HG02943 (cell line): ENCODE results near the gene PID1.
"Not testable (repeated sequence)": the region's sequence is repeated elsewhere in the genome, so short reads cannot be mapped to it uniquely, and the experiment has no call there.

ENCODE experiments used
- ATAC-seq: cut with Tn5 transposase; IDR thresholded peaks from one replicate; pipeline ENCODE4 v1.9.1; 2021; ENCODE audit warnings: mild to moderate bottlenecking, low read depth, moderate library complexity; ENCODE audit not compliant: unreplicated experiment

Gene PID1

DNA sequence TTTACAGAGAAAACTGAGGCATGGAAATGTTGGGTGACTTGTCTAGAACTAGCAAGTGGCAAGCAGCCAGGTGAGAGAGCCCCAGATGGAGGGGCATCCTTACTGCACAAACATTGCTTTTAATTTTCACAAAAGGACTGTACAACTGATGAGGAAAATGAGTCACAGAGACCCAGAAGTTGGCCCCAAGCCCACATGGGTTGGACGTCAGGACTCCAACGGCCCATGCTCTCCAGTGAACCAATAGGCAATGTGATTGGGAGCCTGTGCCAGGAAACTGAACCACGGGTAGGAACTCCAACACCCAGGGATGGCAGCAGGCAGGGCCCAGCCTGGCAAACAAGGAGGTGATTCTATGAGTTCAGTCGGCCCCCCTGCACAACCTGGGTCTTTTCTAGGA, 50.8 kb downstream of the PID1 start:
- ATAC-seq, result no peak

DNA sequence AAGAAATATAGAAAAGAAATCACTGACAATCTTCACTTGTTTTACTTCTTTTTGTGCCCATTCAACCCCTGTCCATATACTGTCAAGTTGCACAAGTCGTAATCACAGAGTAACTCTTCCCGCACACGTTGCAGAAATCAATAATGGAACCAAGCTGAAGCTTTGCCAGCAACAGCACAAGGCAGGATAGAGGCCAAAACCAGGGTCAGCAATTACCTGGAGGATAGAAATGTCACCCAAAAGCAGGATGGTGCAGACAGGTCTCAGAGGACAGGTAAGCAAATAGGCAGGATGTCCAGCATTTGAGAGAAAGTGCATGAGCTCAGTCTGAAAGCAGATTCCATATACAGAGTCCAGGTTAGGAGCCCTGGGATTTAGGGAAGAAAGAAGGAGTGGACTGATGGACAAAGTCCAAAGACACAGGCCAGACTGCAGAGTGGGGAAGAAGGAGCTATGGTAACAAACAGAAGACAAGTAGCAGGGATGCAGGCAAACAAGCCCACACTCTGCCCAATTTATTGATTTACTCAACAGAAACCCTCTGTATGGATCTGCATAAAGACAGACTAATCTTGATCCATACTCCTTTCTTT, 52.7 kb downstream of the PID1 start:
- ATAC-seq, result no peak

DNA sequence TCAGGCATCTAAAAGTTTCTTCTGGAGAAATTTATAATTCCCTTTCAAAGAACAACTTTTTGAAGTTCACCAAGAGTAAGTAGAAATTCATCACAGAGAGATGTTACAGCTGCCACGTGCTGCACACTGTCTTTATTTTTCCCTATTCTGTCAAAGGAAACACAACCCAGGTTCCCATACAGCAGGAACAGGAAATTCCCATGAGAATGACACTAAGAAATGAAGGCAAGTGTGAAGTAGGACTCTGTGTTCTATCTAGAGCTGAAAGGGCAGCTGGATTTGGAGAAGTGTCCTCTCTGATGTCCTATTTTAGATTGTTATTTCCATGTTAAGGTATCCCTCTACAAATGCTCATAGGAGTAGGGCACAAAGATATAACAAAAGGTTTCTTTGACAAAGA, 58.8 kb downstream of the PID1 start:
- no peak for ATAC-seq

GRCh38 chr2:229210641-229211040, 60.4 kb downstream of the PID1 start:
- no peak for ATAC-seq

- no peak for ATAC-seq
Observed at GRCh38 chr2:229206548-229206947, 64.5 kb downstream of the PID1 start.

DNA sequence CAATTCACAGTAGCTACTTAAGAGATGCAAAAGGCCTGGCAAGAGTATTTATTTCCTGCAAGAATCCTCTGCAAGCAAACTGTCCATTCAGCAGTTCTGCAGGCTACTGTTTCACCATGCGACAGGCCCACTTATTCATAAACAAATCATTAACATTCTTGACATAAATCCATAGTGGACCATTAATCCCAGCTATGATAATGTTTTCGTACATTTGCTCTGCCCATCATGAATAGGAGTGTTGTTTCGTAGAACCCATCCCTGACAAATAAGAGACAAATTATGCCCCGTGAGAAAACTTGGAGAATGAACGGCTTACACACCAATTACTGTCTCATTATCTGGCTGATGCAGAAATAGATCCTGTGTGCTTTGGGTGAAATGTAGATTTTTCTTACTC, 65.4 kb downstream of the PID1 start:
- no peak for ATAC-seq

- no peak for ATAC-seq
Observed at GRCh38 chr2:229202646-229203045, 68.4 kb downstream of the PID1 start.

DNA sequence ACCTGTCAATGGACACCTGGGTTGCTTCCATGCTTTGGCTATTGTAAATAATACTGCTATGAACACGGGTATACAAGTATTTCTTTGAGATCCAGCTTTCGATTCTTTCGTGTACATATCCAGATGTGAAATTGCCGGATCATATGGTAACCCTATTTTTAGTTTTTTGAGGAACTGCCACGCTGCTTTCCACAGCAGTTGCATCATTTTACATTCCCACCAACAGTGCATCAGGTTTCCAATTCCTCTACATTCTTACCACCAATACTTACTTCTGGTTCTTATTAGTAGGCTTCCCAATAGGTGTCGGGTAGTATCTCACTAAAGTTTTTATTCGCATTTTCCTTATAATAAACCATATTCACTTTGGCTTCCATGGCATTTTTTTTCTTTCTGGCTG, 69.6 kb downstream of the PID1 start:
- ATAC-seq, result no peak

GRCh38 chr2:229199267-229199666, 71.8 kb downstream of the PID1 start:
- ATAC-seq, result no peak

DNA sequence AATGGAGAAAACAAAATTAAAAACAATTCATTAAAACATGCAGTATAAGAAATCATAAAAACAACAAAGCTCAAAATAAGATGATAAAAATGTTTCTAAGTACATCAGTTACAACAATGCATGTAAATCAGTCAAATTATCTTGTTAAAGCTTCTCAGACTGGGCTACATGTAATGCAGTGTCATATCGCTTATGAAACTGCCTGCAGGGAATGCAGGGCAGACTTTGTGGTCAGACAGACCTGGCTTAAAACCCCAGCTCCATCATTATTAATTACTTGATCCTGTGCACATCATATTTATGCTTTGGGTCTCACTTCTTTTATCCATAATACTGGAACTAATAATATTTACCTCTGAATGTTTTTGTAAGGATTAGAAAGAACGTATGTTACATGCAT, 74.6 kb downstream of the PID1 start:
- no peak for ATAC-seq

DNA sequence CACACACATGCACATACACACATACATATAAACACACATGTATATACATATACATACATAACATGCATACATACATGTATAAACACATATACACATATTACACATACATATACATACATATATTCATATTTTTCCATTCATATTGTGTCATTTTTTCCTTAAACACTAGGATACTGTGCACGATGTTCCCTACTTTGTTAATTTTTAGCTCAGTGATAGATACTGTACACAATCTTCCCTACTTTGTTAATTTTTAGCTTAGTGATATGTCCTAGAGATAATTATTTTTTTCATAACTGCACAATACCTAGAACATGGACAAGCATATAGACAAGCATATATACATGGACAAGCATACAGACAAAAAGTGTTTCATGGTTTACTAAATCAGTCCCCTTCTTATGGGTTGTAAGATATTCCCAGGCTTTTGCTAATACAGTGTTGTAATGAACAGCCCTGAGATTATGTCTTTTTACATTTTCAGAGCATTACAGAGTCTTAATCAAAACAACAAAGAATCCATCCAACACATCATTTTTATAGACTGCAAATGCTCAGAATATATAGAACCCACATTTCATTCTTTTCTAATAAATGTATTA, 75.6 kb downstream of the PID1 start:
- ATAC-seq, result no peak

GRCh38 chr2:229193281-229193680, 77.8 kb downstream of the PID1 start:
- ATAC-seq, result no peak

- no peak for ATAC-seq
Observed at GRCh38 chr2:229191413-229191812, 79.7 kb downstream of the PID1 start.

- not testable (repeated sequence) for ATAC-seq
Observed at GRCh38 chr2:229187123-229187522, 84.0 kb downstream of the PID1 start.

DNA sequence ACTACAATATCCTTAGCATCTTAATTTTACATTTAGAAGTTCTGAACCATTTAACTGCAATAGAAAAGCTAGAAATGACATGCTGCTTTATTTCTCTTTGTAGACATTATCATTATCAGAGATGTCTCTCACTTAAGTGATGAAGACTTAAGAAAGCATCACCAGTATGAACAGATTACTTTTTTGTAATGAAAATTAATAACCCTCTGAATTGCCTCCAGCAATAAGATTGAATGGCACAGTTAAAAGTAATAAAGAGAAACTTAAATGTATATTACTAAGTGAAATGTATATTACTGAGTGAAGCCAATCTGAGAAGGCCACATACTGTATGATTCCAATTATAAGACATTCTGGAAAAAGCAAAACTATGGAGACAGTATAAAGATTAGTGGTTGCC, 89.4 kb downstream of the PID1 start:
- no peak for ATAC-seq

GRCh38 chr2:229180658-229181057, 90.4 kb downstream of the PID1 start:
- no peak for ATAC-seq

DNA sequence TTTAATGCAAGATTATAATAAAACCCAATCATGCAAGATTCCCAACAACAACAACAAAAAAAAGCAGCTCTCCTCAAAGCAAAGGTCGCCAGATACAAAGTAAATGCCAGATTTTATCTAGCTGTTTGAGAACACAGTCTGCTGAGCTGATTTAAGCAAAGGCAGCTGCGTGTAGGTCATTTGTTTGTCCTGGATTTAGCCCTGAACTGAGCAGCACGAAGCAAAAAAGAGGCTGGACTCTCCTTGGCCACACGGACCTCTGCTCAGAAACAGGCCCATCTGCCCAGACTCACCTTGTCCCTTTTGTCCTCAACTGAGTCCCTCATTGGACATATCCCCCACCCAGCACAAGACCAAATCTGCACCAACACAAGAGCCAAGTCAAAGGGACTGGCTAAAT, 91.5 kb downstream of the PID1 start:
- no peak for ATAC-seq

GRCh38 chr2:229178706-229179105, 92.4 kb downstream of the PID1 start:
- ATAC-seq, result no peak

- ATAC-seq, result no peak
Observed at GRCh38 chr2:229178117-229178516, 93.0 kb downstream of the PID1 start.

DNA sequence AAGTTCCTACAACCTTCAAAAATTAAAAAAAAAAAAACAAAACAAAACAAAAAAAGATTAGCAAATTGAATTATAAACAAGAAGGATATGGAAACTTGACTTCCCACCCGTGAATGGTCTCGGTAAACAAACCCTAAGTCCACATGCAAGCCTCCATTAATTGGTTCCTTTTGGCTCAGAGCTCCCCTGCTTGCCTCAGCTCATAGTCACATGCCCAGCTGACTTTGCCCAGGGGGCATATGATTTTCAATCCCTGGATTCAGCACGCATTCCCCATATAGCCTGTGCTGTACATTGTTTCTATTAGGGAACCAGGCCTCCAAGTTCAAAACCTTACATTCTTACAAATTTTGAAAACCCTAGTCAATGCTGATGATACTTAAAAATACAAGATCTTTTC, 95.0 kb downstream of the PID1 start:
- ATAC-seq, result no peak

DNA sequence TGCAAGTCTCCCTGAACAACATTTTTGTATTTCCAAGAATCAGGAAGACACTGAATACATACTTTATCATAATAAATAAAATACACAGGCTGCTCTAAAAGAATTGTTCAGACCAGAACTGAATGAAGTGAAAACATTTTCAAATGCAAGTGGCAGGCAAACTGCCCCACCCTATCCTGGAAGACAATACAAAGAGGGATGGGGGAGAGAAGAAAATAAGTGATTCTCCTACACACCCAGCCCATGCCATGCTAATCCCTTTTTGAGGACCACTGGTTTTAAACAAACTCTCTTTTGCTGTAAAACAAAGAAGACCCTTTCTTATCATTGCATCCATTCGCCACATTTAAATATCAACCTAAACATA, 95.6 kb downstream of the PID1 start:
- ATAC-seq, result no peak

GRCh38 chr2:229174794-229175496, 96.1 kb downstream of the PID1 start:
- ATAC-seq, result no peak
